ENCODE results near the gene DPH2.

The DPH2 gene

DNA sequence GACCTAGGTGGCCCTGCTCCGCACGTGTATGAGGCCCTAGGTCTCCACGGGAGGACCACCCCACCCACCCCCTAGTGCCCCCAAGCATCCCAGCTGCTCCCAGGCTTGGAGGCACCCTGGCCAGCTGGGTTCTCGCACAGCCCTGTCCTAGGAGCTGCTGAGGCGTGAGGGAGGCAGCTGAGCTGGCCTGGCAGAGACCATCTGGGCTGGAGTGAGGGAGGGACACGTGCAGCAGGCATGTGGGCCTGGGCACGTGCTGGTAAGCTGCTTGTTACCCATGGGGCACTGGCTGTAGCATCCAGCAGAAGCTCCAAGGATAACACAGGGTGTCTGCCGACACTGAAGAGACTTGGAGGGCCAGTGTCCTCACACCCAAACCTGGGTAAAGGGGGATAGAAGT lies 51.3 kb downstream of the DPH2 start:
- peaks cover 14% of the 10 kb centered on the region for H3K4me1 Mint-ChIP-seq
- no peaks in the 10 kb centered on the region for H3K27me3 Mint-ChIP-seq
- no peak overlapping the region for H3K4me3 Mint-ChIP-seq
- H3K27ac Mint-ChIP-seq = no peak overlapping the region
- DNase-seq (ENCODE audit: low spot score in 2 of 2) (no peak), ATAC-seq (ENCODE audit: low read depth) (no peak)
- no peaks in the 10 kb centered on the region for H3K36me3 Mint-ChIP-seq
- no peaks in the 10 kb centered on the region for H3K9me3 Mint-ChIP-seq

DNA sequence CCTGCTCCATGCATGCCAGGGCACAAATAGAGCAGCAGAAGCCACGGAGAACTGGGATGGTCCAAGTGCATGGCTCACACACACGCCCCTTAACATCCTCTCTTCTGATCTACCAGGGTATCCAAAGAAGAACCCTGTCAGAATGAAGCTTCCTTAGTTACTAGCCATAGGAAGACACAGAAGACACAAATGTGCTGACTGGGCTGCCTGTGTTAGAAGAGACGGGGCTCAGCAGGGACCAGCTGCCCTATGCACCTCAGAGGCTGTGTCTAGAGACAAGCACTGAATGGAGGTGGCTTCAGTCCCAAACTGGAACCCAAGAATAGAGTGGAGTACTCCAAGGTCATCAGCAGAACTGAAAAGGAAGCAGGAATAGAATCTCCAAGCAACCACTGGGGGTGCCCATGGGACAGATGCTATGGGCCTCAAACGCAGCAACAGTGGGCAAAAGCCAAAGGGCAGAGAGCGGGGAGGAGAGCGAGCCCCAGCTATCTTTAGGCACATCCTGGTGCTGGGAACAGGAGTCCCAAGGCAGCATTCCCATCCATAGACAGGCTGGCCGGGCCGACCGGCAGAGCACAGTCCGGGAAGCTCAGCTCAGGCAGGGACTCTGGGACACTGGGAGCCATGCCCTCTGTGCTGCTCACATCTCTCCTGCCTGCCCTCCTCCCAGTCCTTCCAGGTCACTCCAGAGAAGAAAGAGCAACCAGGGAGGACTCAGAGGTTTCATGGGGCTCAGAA lies 51.9 kb downstream of the DPH2 start:
- Mint-ChIP-seq H3K36me3 (no peaks in the 10 kb centered on the region), H3K27ac (no peak overlapping the region), H3K27me3 (no peaks in the 10 kb centered on the region), H3K4me3 (no peak overlapping the region), H3K9me3 (no peaks in the 10 kb centered on the region), H3K4me1 (peaks cover 15% of the 10 kb centered on the region)
- no peak for ATAC-seq (ENCODE audit: low read depth)
- DNase-seq (ENCODE audit: low spot score in 2 of 2) = no peak

Measured in memory B cell (primary cell).